HEK293 (cell line): ENCODE measurements around the gene AKAP17A.

Experiments used
- CTCF ChIP-seq: fragments of 450-650 bp; formaldehyde crosslinking; IDR thresholded peaks from 2 replicates; pipeline ENCODE4 v1.5.1; 2016; ENCODE audit warnings: missing biosample characterization, missing genetic modification characterization
- GLIS2 ChIP-seq: fragments of 450-650 bp; formaldehyde crosslinking; IDR thresholded peaks from 2 replicates; pipeline ENCODE4 v1.5.1; 2016; ENCODE audit warnings: missing biosample characterization, missing genetic modification characterization
- INSM2 ChIP-seq: fragments of 450-650 bp; formaldehyde crosslinking; IDR thresholded peaks from 2 replicates; pipeline ENCODE4 v1.5.1; 2016; ENCODE audit warnings: missing biosample characterization, missing genetic modification characterization
- KLF7 ChIP-seq: fragments of 450-650 bp; formaldehyde crosslinking; IDR thresholded peaks from 2 replicates; pipeline ENCODE4 v1.5.1; 2016; ENCODE audit warnings: missing biosample characterization, missing genetic modification characterization, borderline replicate concordance
- PRDM10 ChIP-seq: fragments of 450-650 bp; formaldehyde crosslinking; IDR thresholded peaks from 2 replicates; pipeline ENCODE4 v1.5.1; 2016; ENCODE audit warnings: missing biosample characterization, missing genetic modification characterization
- ZBTB48 ChIP-seq: fragments of 450-650 bp; formaldehyde crosslinking; IDR thresholded peaks from 2 replicates; pipeline ENCODE4 v1.5.1; 2016; ENCODE audit warnings: missing biosample characterization, missing genetic modification characterization
- ZNF10 ChIP-seq: fragments of 450-650 bp; formaldehyde crosslinking; IDR thresholded peaks from 2 replicates; pipeline ENCODE4 v1.5.1; 2017; ENCODE audit warnings: missing biosample characterization, missing genetic modification characterization
- ZNF132 ChIP-seq: fragments of 450-650 bp; formaldehyde crosslinking; IDR thresholded peaks from 2 replicates; pipeline ENCODE4 v1.5.1; 2017; ENCODE audit warnings: missing biosample characterization, missing genetic modification characterization, borderline replicate concordance
- ZNF184 ChIP-seq: fragments of 450-650 bp; IDR thresholded peaks from 2 replicates; pipeline ENCODE4 v1.5.1; 2018; ENCODE audit warnings: missing biosample characterization, mild to moderate bottlenecking, missing genetic modification characterization
- ZNF248 ChIP-seq: fragments of 450-650 bp; formaldehyde crosslinking; IDR thresholded peaks from 2 replicates; pipeline ENCODE4 v1.5.1; 2017; ENCODE audit warnings: missing biosample characterization, missing genetic modification characterization
- ZNF341 ChIP-seq: fragments of 450-650 bp; formaldehyde crosslinking; IDR thresholded peaks from 2 replicates; pipeline ENCODE4; 2016; ENCODE audit warnings: low read depth, missing biosample characterization, missing genetic modification characterization
- ZNF391 ChIP-seq: fragments of 450-650 bp; formaldehyde crosslinking; IDR thresholded peaks from 2 replicates; pipeline ENCODE4 v1.5.1; 2016; ENCODE audit warnings: low read depth, missing biosample characterization, missing genetic modification characterization, borderline replicate concordance
- ZNF555 ChIP-seq: fragments of 450-650 bp; formaldehyde crosslinking; conservative IDR thresholded peaks from 2 replicates; pipeline ENCODE4 v1.5.1; 2017; ENCODE audit warnings: missing biosample characterization, mild to moderate bottlenecking, missing genetic modification characterization, inconsistent platforms
- ZNF561 ChIP-seq: fragments of 450-650 bp; IDR thresholded peaks from 2 replicates; pipeline ENCODE4 v1.5.1; 2018; ENCODE audit warnings: missing biosample characterization, missing genetic modification characterization, borderline replicate concordance
- ZNF626 ChIP-seq: fragments of 450-650 bp; sonication (Bioruptor Pico); formaldehyde crosslinking; IDR thresholded peaks from 2 replicates; pipeline ENCODE4 v1.5.1; 2018; ENCODE audit warnings: missing biosample characterization, missing genetic modification characterization, inconsistent platforms
- ZNF677 ChIP-seq: fragments of 450-650 bp; IDR thresholded peaks from 2 replicates; pipeline ENCODE4 v1.5.0; 2018; ENCODE audit warnings: missing biosample characterization, mild to moderate bottlenecking, missing genetic modification characterization, moderate library complexity
- ZNF692 ChIP-seq: fragments of 450-650 bp; formaldehyde crosslinking; IDR thresholded peaks from 2 replicates; pipeline ENCODE4 v1.5.1; 2016; ENCODE audit warnings: missing biosample characterization, missing genetic modification characterization
- ZSCAN18 ChIP-seq: fragments of 450-650 bp; formaldehyde crosslinking; IDR thresholded peaks from 2 replicates; pipeline ENCODE4 v1.5.1; 2016; ENCODE audit warnings: missing biosample characterization, missing genetic modification characterization
- TF ChIP-seq, protein P1 (sequence below): fragments of 450-650 bp; formaldehyde crosslinking; IDR thresholded peaks from 2 replicates; pipeline ENCODE4 v1.5.1; 2016; ENCODE audit warnings: missing biosample characterization, missing genetic modification characterization, borderline replicate concordance
- TF ChIP-seq, protein P2 (sequence below): fragments of 450-650 bp; formaldehyde crosslinking; IDR thresholded peaks from 2 replicates; pipeline ENCODE4 v1.5.1; 2016; ENCODE audit warnings: missing biosample characterization, missing genetic modification characterization
- TF ChIP-seq, protein P3 (sequence below): fragments of 450-650 bp; formaldehyde crosslinking; IDR thresholded peaks from 2 replicates; pipeline ENCODE4 v1.5.1; 2017; ENCODE audit warnings: missing biosample characterization, missing genetic modification characterization

Gene AKAP17A

GRCh38 chrX:1592470-1593142, 1.2 kb downstream of the AKAP17A start (continued):
- no peak for TF ChIP-seq CTCF (tag by site-specific recombination)
- peak; percentile 20; the same call in 1 of the 2 replicates for TF ChIP-seq ZBTB48 (tag by site-specific recombination)
- TF ChIP-seq ZNF391 (tag by site-specific recombination): no peak
- no peak for TF ChIP-seq ZNF341
- TF ChIP-seq, protein P1, sequence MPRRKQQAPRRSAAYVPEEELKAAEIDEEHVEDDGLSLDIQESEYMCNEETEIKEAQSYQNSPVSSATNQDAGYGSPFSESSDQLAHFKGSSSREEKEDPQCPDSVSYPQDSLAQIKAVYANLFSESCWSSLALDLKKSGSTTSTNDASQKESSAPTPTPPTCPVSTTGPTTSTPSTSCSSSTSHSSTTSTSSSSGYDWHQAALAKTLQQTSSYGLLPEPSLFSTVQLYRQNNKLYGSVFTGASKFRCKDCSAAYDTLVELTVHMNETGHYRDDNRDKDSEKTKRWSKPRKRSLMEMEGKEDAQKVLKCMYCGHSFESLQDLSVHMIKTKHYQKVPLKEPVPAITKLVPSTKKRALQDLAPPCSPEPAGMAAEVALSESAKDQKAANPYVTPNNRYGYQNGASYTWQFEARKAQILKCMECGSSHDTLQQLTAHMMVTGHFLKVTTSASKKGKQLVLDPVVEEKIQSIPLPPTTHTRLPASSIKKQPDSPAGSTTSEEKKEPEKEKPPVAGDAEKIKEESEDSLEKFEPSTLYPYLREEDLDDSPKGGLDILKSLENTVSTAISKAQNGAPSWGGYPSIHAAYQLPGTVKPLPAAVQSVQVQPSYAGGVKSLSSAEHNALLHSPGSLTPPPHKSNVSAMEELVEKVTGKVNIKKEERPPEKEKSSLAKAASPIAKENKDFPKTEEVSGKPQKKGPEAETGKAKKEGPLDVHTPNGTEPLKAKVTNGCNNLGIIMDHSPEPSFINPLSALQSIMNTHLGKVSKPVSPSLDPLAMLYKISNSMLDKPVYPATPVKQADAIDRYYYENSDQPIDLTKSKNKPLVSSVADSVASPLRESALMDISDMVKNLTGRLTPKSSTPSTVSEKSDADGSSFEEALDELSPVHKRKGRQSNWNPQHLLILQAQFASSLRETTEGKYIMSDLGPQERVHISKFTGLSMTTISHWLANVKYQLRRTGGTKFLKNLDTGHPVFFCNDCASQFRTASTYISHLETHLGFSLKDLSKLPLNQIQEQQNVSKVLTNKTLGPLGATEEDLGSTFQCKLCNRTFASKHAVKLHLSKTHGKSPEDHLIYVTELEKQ (tag by site-specific recombination): no peak
- TF ChIP-seq KLF7 (tag by site-specific recombination): no peak
- TF ChIP-seq ZNF626 (tag by site-specific recombination): no peak
- TF ChIP-seq ZNF132 (tag by site-specific recombination): no peak
- TF ChIP-seq ZNF561 (tag by site-specific recombination): no peak
- no peak for TF ChIP-seq ZSCAN18 (tag by site-specific recombination)
- TF ChIP-seq ZNF248 (tag by site-specific recombination): no peak
- TF ChIP-seq ZNF677 (tag by site-specific recombination): no peak
- TF ChIP-seq ZNF10 (tag by site-specific recombination): no peak
- TF ChIP-seq, protein P2, sequence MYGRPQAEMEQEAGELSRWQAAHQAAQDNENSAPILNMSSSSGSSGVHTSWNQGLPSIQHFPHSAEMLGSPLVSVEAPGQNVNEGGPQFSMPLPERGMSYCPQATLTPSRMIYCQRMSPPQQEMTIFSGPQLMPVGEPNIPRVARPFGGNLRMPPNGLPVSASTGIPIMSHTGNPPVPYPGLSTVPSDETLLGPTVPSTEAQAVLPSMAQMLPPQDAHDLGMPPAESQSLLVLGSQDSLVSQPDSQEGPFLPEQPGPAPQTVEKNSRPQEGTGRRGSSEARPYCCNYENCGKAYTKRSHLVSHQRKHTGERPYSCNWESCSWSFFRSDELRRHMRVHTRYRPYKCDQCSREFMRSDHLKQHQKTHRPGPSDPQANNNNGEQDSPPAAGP (tag by site-specific recombination): no peak
- TF ChIP-seq INSM2 (tag by site-specific recombination): no peak
- TF ChIP-seq ZNF184 (tag by site-specific recombination): no peak
- TF ChIP-seq PRDM10: peak; percentile 88
- TF ChIP-seq ZNF692 (tag by site-specific recombination): no peak
- TF ChIP-seq GLIS2 (tag by site-specific recombination): 0 out of 2 replicates have a peak, but pooled peaks have one; percentile 12
- TF ChIP-seq, protein P3, sequence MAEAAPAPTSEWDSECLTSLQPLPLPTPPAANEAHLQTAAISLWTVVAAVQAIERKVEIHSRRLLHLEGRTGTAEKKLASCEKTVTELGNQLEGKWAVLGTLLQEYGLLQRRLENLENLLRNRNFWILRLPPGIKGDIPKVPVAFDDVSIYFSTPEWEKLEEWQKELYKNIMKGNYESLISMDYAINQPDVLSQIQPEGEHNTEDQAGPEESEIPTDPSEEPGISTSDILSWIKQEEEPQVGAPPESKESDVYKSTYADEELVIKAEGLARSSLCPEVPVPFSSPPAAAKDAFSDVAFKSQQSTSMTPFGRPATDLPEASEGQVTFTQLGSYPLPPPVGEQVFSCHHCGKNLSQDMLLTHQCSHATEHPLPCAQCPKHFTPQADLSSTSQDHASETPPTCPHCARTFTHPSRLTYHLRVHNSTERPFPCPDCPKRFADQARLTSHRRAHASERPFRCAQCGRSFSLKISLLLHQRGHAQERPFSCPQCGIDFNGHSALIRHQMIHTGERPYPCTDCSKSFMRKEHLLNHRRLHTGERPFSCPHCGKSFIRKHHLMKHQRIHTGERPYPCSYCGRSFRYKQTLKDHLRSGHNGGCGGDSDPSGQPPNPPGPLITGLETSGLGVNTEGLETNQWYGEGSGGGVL: peak; percentile 39
- no peak for TF ChIP-seq ZNF555 (tag by site-specific recombination)
